ENCODE measurements around the gene ANKRD12.
"Not testable (repeated sequence)": the region's sequence is repeated elsewhere in the genome, so short reads cannot be mapped to it uniquely, and the experiment has no call there.

The ANKRD12 gene

DNA sequence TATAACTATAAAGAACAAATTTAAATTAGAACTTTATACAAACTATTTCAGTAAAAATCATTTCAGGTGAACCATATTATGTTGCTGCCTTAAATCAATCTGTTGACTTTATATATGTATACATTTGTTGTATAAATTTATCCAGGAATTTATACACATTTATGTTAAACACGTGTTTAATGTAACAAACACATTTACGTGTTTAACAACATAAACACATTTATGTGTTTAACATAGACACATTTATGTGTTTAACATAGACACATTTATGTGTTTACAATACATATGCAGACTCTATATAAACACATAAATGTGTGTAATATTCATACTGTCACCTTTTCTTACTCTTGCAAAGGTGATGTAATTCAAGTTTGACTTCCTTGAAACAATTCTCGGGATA is 122.6 kb downstream of the ANKRD12 start:
- Histone ChIP-seq H3K4me1 (ENCODE audit: low read depth, poor library complexity, severe bottlenecking) (no peaks in the 10 kb centered on the region), H3K27me3 (ENCODE audit: insufficient read depth, low read depth) (no peaks in the 10 kb centered on the region), H3K79me2 (ENCODE audit: insufficient read depth, low read depth) (no peaks in the 10 kb centered on the region), H3K9ac (no peak overlapping the region), H3K4me3 (IDR thresholded peaks at IDR 0.05; ENCODE audit: insufficient read depth, low read depth, low read length) (no peak overlapping the region), H3K27ac (no peak overlapping the region), H3K4me2 (no peak overlapping the region), H3K36me3 (ENCODE audit: insufficient read depth) (no peaks in the 10 kb centered on the region; the same call in 1 of the 2 replicates), H4K20me1 (ENCODE audit: insufficient read depth) (no peaks in the 10 kb centered on the region), H2AFZ (ENCODE audit: low read depth) (no peak overlapping the region)
- no peak for TF ChIP-seq CTCF (conservative IDR thresholded peaks at IDR 0.05; ENCODE audit: low read depth, low read length)

- Histone ChIP-seq H3K36me3 (ENCODE audit: insufficient read depth) (no peaks in the 10 kb centered on the region), H3K4me1 (ENCODE audit: low read depth, poor library complexity, severe bottlenecking) (no peaks in the 10 kb centered on the region), H4K20me1 (ENCODE audit: insufficient read depth) (no peaks in the 10 kb centered on the region), H3K9ac (no peak overlapping the region), H3K27ac (0 out of 2 replicates have a peak overlapping the region, but pooled peaks have one; percentile 11), H2AFZ (ENCODE audit: low read depth) (no peak overlapping the region), H3K4me2 (no peak overlapping the region), H3K27me3 (ENCODE audit: insufficient read depth, low read depth) (no peaks in the 10 kb centered on the region), H3K79me2 (ENCODE audit: insufficient read depth, low read depth) (no peaks in the 10 kb centered on the region), H3K4me3 (IDR thresholded peaks at IDR 0.05; ENCODE audit: insufficient read depth, low read depth, low read length) (no peak overlapping the region)
- TF ChIP-seq CTCF (conservative IDR thresholded peaks at IDR 0.05; ENCODE audit: low read depth, low read length), result no peak
Observed at GRCh38 chr18:9260388-9261380, 124.1 kb downstream of the ANKRD12 start.

DNA sequence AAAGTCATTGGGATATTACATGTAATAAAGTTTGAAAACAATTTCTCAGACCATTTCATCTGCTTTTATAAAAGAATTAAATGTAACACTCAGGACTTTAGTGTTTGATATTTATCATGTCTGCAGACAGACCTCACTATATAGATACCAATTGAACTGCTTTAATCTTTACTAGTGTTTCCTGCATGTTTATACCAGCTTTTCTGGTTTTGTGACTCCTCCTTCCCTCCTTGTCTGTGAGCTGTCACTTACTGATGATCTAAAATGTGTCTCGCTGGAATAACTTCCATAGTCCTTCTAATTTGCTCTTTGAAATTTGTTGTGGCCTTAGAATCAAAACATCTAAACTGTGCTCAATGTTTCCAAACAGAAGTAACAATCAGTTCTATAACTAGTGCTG is 126.7 kb downstream of the ANKRD12 start:
- H3K4me3 ChIP-seq (IDR thresholded peaks at IDR 0.05; ENCODE audit: insufficient read depth, low read depth, low read length), result no peak overlapping the region
- no peaks in the 10 kb centered on the region for H3K4me1 ChIP-seq (ENCODE audit: low read depth, poor library complexity, severe bottlenecking)
- H3K27me3 ChIP-seq (ENCODE audit: insufficient read depth, low read depth), result no peaks in the 10 kb centered on the region
- H3K9ac ChIP-seq, result no peak overlapping the region
- no peaks in the 10 kb centered on the region for H4K20me1 ChIP-seq (ENCODE audit: insufficient read depth)
- TF ChIP-seq CTCF (conservative IDR thresholded peaks at IDR 0.05; ENCODE audit: low read depth, low read length), result no peak
- no peak overlapping the region for H2AFZ ChIP-seq (ENCODE audit: low read depth)
- no peaks in the 10 kb centered on the region for H3K36me3 ChIP-seq (ENCODE audit: insufficient read depth)
- no peak overlapping the region for H3K4me2 ChIP-seq
- no peak overlapping the region for H3K27ac ChIP-seq
- H3K79me2 ChIP-seq (ENCODE audit: insufficient read depth, low read depth), result no peaks in the 10 kb centered on the region

DNA sequence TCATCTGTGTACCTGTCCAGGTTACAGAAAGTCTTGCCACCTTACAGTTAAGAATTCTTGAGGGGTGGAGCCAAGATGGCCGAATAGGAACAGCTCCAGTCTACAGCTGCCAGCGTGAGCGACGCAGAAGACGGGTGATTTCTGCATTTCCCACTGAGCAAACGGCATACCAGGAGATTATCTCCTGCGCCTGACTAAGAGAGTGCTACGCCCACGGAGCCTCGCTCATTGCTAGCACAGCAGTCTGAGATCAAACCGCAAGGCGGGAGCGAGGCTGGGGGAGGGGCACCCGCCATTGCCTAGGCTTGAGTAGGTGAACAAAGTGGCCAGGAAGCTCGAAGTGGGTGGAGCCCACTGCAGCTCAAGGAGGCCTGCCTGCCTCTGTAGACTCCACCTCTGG is 128.2 kb downstream of the ANKRD12 start:
- not testable (repeated sequence) for H3K27me3 ChIP-seq (ENCODE audit: insufficient read depth, low read depth); H3K36me3 ChIP-seq (ENCODE audit: insufficient read depth); H3K79me2 ChIP-seq (ENCODE audit: insufficient read depth, low read depth); H3K4me2 ChIP-seq; H2AFZ ChIP-seq (ENCODE audit: low read depth); H3K9ac ChIP-seq; H3K27ac ChIP-seq; H4K20me1 ChIP-seq (ENCODE audit: insufficient read depth); H3K4me3 ChIP-seq (IDR thresholded peaks at IDR 0.05; ENCODE audit: insufficient read depth, low read depth, low read length); H3K4me1 ChIP-seq (ENCODE audit: low read depth, poor library complexity, severe bottlenecking)

DNA sequence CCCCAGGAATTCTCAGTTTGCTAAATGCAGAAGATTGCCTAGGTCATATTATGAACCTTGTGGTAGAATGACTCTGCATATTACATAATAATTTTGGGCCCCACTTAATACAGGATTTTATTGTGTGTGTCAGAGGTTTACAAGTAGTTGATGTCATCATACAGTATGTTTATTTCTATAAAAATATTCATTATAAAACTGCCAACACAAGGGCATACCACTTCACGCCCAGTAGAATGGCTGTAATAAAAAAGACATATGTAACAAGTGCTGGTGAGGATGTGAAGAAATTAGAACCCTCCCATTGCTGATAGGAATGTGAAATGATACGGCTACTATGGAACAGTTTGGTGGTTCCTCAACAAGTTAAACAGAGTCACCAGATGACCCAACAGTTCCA is 136.6 kb downstream of the ANKRD12 start:
- no peak overlapping the region for H3K9ac ChIP-seq
- no peak overlapping the region for H3K4me2 ChIP-seq
- no peak overlapping the region for H3K27ac ChIP-seq
- no peaks in the 10 kb centered on the region; the same call in 1 of the 2 replicates for H3K36me3 ChIP-seq (ENCODE audit: insufficient read depth)
- TF ChIP-seq CTCF (conservative IDR thresholded peaks at IDR 0.05; ENCODE audit: low read depth, low read length), result no peak
- no peak overlapping the region for H3K4me3 ChIP-seq (IDR thresholded peaks at IDR 0.05; ENCODE audit: insufficient read depth, low read depth, low read length)
- no peak overlapping the region for H2AFZ ChIP-seq (ENCODE audit: low read depth)
- no peaks in the 10 kb centered on the region for H3K4me1 ChIP-seq (ENCODE audit: low read depth, poor library complexity, severe bottlenecking)
- H4K20me1 ChIP-seq (ENCODE audit: insufficient read depth), result no peaks in the 10 kb centered on the region
- no peaks in the 10 kb centered on the region for H3K27me3 ChIP-seq (ENCODE audit: insufficient read depth, low read depth)
- H3K79me2 ChIP-seq (ENCODE audit: insufficient read depth, low read depth), result no peaks in the 10 kb centered on the region
